ENCODE data around the gene ZNF554. TPM values are rescaled to one million over a fixed set of nuclear protein-coding genes. Genes with fewer than 3 reads are reported as not detected.

Gene ZNF554
- total RNA-seq, 2 donors from 2014 or later, result 4.4 to 8.6 TPM

- DNase-seq (ENCODE audit: low spot score), result no peak
- H3K27ac ChIP-seq, result peak overlapping the region; percentile 84 to 91
- no peaks in the 10 kb centered on the region for H3K4me1 ChIP-seq (replicated peaks)
- H3K27me3 ChIP-seq (replicated peaks; ENCODE audit: insufficient read depth), result no peaks in the 10 kb centered on the region
- intact Hi-C loops (cut with DNase I), result loop anchor here (5.0 kb wide), 1 partner anchor 60 kb away; the partner anchor contains the start of gene SGTA
- no peaks in the 10 kb centered on the region for H3K36me3 ChIP-seq
- WGBS, result 5% methylated on average over 33 of the region's 62 CpGs
- peak overlapping the region; percentile 88 to 95 for H3K4me3 ChIP-seq
- H3K9me3 ChIP-seq, result no peaks in the 10 kb centered on the region
- TF ChIP-seq POLR2AphosphoS5 (IDR thresholded peaks at IDR 0.05) (no peak), POLR2A (IDR thresholded peaks at IDR 0.05) (no peak)
- TF ChIP-seq, protein P1, sequence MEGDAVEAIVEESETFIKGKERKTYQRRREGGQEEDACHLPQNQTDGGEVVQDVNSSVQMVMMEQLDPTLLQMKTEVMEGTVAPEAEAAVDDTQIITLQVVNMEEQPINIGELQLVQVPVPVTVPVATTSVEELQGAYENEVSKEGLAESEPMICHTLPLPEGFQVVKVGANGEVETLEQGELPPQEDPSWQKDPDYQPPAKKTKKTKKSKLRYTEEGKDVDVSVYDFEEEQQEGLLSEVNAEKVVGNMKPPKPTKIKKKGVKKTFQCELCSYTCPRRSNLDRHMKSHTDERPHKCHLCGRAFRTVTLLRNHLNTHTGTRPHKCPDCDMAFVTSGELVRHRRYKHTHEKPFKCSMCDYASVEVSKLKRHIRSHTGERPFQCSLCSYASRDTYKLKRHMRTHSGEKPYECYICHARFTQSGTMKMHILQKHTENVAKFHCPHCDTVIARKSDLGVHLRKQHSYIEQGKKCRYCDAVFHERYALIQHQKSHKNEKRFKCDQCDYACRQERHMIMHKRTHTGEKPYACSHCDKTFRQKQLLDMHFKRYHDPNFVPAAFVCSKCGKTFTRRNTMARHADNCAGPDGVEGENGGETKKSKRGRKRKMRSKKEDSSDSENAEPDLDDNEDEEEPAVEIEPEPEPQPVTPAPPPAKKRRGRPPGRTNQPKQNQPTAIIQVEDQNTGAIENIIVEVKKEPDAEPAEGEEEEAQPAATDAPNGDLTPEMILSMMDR (IDR thresholded peaks at IDR 0.05), result no peak
These were observed 22.3 kb downstream of the ZNF554 start for GRCh38 chr19:2841855-2842574.

- Histone ChIP-seq H3K27ac (no peak overlapping the region), H3K36me3 (no peaks in the 10 kb centered on the region), H3K27me3 (replicated peaks; ENCODE audit: insufficient read depth) (no peaks in the 10 kb centered on the region), H3K9me3 (no peaks in the 10 kb centered on the region), H3K4me1 (replicated peaks) (no peaks in the 10 kb centered on the region), H3K4me3 (no peak overlapping the region)
- no peak for DNase-seq (ENCODE audit: low spot score)
- TF ChIP-seq POLR2A (IDR thresholded peaks at IDR 0.05), result no peak
- TF ChIP-seq, protein P1 (IDR thresholded peaks at IDR 0.05), result no peak
- TF ChIP-seq POLR2AphosphoS5 (IDR thresholded peaks at IDR 0.05), result no peak
- 86% methylated on average over 2 of the region's 2 CpGs for WGBS
- intact Hi-C loops (cut with DNase I), result no loop called here
These were observed 25.4 kb downstream of the ZNF554 start for GRCh38 chr19:2845107-2845506.

DNA sequence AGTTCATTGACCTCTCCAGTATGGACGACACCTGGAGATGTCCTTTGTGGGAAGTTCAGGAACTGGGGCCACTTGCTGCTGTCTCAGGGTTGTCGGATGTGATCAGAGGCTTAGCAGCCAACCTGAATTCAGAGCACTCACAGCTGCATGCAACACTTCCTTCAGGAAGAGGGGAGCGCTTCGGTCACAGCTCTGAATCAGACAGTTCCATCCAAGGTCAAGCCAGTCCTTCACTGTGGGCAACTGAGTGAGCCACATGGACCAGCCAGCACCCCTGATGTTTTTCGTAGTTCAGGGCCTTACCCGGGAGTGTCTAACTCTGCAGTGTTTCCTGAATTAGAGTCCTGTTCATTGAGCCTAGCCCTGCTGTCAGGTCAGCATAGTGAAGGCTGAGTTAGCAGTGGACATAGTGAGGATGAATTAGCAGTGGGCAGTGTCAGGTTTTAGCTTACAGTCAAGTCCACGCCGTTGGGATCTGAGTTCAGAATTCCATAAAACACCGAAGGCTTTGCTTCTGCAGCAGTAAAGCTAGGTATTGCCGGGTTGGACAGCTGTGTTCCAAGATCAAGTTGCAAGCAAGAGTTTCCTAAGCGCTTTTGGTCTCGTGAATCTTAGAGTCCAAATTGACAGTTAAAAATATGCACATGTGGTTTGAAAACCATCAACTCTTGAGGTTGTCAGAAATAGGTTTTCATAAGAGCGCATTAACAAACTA, 26.7 kb downstream of the ZNF554 start:
- H3K4me3 ChIP-seq, result no peak overlapping the region
- no peak for TF ChIP-seq POLR2A (IDR thresholded peaks at IDR 0.05)
- peaks cover 0 to 3% of the 10 kb centered on the region in 2 donors for H3K36me3 ChIP-seq
- no peaks in the 10 kb centered on the region for H3K9me3 ChIP-seq
- intact Hi-C loops (cut with DNase I), result no loop called here
- WGBS, result 89% methylated on average over 13 of the region's 13 CpGs
- no peak overlapping the region for H3K27ac ChIP-seq
- DNase-seq (ENCODE audit: low spot score), result no peak
- H3K4me1 ChIP-seq (replicated peaks), result no peaks in the 10 kb centered on the region
- no peaks in the 10 kb centered on the region for H3K27me3 ChIP-seq (replicated peaks; ENCODE audit: insufficient read depth)

GRCh38 chr19:2847507-2847906, 27.8 kb downstream of the ZNF554 start:
- Histone ChIP-seq H3K4me1 (replicated peaks) (no peaks in the 10 kb centered on the region), H3K36me3 (peaks cover 7 to 8% of the 10 kb centered on the region in 2 donors), H3K27ac (no peak overlapping the region), H3K27me3 (replicated peaks; ENCODE audit: insufficient read depth) (no peaks in the 10 kb centered on the region), H3K4me3 (no peak overlapping the region), H3K9me3 (peaks cover 2% of the 10 kb centered on the region)
- DNase-seq (ENCODE audit: low spot score), result no peak
- 98% methylated on average over 3 of the region's 3 CpGs for WGBS
- intact Hi-C loops (cut with DNase I), result no loop called here
- TF ChIP-seq POLR2A (IDR thresholded peaks at IDR 0.05) (no peak), POLR2AphosphoS5 (IDR thresholded peaks at IDR 0.05) (no peak)
- TF ChIP-seq, protein P1 (IDR thresholded peaks at IDR 0.05), result no peak

GRCh38 chr19:2848616-2849015, 28.9 kb downstream of the ZNF554 start:
- Histone ChIP-seq H3K9me3 (peaks cover 9% of the 10 kb centered on the region), H3K4me1 (replicated peaks) (no peaks in the 10 kb centered on the region), H3K36me3 (peaks cover 17 to 19% of the 10 kb centered on the region in 2 donors), H3K27me3 (replicated peaks; ENCODE audit: insufficient read depth) (no peaks in the 10 kb centered on the region), H3K27ac (no peak overlapping the region), H3K4me3 (no peak overlapping the region)
- WGBS, result 86% methylated on average over 4 of the region's 4 CpGs
- no peak for DNase-seq (ENCODE audit: low spot score)
- no peak for TF ChIP-seq POLR2AphosphoS5 (IDR thresholded peaks at IDR 0.05)
- TF ChIP-seq, protein P1 (IDR thresholded peaks at IDR 0.05), result no peak
- no peak for TF ChIP-seq POLR2A (IDR thresholded peaks at IDR 0.05)
- intact Hi-C loops (cut with DNase I), result no loop called here
